Erythroblast (primary cell): Measurements from ENCODE around the gene NCAM2.

Source experiments
- DNase-seq, 2 experiments: peaks; one replicate each; lab custom pipeline; 2025; lab: John Stamatoyannopoulos, UW
- GATA1 ChIP-seq: IDR thresholded peaks from 2 replicates; pipeline ENCODE4 v1.6.1; 2011; ENCODE audit warnings: low read depth, mild to moderate bottlenecking, control low read depth, low read length, moderate library complexity
- POLR2A ChIP-seq: IDR thresholded peaks from 2 replicates; pipeline ENCODE4 v1.6.1; 2011; ENCODE audit warnings: mild to moderate bottlenecking, low read length

NCAM2 gene

DNA sequence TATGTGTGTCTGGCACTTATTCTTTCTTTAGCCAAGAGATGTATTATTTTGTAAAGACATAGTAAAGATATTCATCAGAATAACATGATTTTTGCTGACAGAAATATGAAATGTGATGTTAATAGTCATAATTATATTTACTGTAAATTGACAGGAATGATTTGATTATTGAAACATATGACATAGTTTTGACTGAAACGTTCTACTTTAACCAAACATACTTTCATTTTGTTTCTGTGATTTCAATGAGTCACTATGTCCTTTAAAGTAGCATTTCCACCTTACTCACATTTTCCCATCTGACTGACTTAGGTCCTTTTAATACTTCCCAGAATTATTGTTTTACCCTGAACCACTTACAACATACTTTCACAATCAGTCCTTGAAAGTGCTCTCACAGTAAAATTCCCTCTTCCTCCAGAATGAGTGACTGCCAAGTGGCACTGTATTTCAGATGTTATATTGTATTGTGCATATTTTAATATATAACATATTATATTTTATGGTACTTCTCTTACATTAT is 437.9 kb downstream of the NCAM2 start:
- DNase-seq, result no peak
- TF ChIP-seq POLR2A (no peak), GATA1 (no peak)

- TF ChIP-seq POLR2A (no peak), GATA1 (no peak)
- no peak for DNase-seq
These were observed 441.6 kb downstream of the NCAM2 start for GRCh38 chr21:21439761-21440160.

GRCh38 chr21:21457077-21457476 is 458.9 kb downstream of the NCAM2 start:
- TF ChIP-seq GATA1 (no peak), POLR2A (no peak)
- no peak for DNase-seq

DNA sequence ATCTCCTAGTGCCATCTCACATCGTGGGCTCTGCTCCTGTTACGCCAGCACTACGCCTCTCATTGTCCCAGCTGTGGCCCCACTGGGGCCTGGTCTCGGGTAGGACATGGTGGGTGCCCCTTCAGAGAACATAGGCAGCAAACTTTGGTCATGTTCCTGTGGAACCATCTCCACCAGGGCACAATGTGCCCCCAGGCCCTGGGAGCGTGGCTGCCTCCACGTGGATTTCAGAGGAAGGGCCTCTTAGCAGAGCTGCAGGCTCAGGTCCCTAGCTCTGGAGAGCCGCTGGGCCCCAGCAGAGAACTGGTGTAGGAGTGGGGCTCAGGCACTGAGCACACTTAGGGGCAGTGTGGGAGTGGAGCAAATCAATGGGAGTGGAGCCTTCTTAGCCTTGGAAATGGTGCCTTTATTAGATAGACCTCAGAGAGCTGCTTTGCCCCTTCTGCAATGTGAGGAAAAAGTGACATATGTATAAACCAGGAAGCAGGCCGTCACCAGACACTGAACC is 460.0 kb downstream of the NCAM2 start:
- no peak for TF ChIP-seq GATA1
- no peak for DNase-seq

- TF ChIP-seq GATA1, result no peak
- no peak for TF ChIP-seq POLR2A
- no peak for DNase-seq
These were observed 462.8 kb downstream of the NCAM2 start for GRCh38 chr21:21460979-21461378.

DNA sequence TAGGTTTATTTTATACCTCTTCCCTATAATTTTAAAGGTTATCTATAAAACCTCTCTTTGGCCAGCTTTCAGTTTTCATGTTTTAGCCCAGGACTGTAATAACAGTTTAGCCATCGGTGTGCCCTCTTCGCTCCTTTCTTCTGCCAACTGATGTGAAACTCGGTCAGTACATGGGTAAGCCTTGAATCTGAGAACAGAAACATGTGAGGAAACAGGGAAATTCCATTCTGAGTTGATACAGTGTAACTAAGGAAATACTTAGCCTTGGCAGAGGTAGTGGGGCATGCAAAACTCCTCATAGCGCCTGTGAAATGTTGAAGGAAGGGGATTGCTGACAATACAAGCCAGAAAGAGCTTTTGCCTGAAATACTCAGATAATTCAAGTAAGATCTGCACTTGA is 465.2 kb downstream of the NCAM2 start:
- DNase-seq, result no peak
- TF ChIP-seq GATA1 (no peak), POLR2A (no peak)

- DNase-seq, result no peak
- no peak for TF ChIP-seq GATA1
- no peak for TF ChIP-seq POLR2A
These were observed 466.5 kb downstream of the NCAM2 start for GRCh38 chr21:21464684-21465083.

DNA sequence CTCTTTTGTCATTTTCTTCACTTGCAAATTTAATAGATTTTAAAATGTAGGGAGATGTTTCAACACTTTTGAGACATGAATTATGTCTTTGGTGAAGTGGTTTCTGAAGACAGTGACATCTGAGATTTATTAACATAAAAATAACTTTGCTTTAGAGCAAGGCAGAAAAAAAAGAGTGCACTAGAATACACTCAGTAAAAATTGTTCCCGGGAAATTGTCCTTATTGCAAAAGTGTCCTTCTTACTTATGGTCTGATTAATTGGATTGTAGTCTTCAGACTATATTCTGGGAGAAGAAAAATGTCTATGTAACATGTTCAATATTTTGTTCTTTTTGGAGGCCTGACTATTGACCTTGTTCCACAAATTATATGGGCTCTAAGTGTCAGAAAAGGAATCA is 468.5 kb downstream of the NCAM2 start:
- TF ChIP-seq POLR2A (no peak), GATA1 (no peak)

DNA sequence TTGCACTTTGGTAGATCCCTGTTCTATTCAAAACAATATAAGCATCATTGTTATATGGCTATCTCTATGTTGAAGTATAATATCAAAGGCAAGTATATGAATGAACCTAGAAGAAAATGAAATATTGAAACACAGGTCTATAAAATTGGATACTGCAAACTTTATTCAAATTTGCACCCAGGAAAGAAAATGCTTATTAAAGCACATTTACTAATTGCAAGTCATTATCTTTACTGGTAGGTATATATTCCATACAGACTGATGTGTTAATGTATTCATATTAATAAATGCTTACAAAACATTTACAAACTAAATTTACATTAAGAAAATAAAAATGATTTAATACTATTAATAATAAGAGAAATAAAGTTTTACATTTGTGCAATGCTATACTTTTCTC is 469.8 kb downstream of the NCAM2 start:
- no peak for DNase-seq
- TF ChIP-seq POLR2A (no peak), GATA1 (no peak)

More for the DNA sequence above, 468.5 kb downstream of the NCAM2 start:
- DNase-seq, result no peak

- DNase-seq, result no peak
- TF ChIP-seq GATA1 (no peak), POLR2A (no peak)
These were observed 483.0 kb downstream of the NCAM2 start for GRCh38 chr21:21481239-21481638.

DNA sequence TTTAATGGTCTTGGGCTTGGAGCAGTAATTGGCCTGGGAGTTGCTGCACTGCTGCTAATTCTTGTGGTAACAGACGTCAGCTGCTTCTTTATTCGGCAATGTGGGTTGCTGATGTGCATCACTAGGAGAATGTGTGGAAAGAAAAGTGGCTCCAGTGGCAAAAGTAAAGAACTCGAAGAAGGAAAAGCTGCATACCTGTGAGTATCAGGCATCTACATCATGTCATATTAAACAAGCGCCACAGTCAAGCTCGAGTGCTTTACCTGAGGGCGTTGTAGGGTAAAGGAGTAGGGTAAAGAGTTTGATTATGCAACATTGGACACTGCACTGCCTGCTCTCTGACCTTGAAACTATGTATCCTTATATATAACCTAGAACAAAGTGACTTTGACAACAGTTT is 510.6 kb downstream of the NCAM2 start:
- TF ChIP-seq GATA1 (no peak), POLR2A (no peak)
- no peak for DNase-seq

DNA sequence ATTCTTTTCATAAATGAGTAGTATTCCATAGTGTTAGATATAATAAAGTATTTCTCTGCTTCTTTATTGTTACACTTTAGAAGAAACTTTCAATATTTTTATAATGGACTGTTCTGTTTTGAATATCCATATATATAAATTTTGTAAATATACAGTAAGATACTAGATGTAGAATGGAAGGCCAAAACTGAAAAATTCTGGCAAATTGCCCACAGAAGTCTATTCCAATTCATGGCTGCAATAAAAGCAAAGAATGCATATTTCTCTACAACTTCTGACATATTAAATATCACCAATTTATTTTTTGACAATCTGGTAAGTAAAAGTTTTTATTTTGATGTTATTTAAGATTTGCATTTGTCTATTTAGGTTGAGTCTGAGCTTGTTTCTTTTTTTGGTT is 532.5 kb downstream of the NCAM2 start:
- no peak for DNase-seq
- TF ChIP-seq GATA1 (no peak), POLR2A (no peak)

- no peak for TF ChIP-seq POLR2A
- TF ChIP-seq GATA1, result no peak
- DNase-seq, result no peak
These were observed 549.3 kb downstream of the NCAM2 start for GRCh38 chr21:21547368-21547953.

- TF ChIP-seq POLR2A (no peak), GATA1 (no peak)
These were observed 561.3 kb downstream of the NCAM2 start for GRCh38 chr21:21559285-21560045.

More at GRCh38 chr21:21559285-21560045, 561.3 kb downstream of the NCAM2 start:
- no peak for DNase-seq
